Fibroblast of skin of right biceps (primary cell): ENCODE results near the gene ZNF563.
"Not testable (repeated sequence)": the region's sequence is repeated elsewhere in the genome, so short reads cannot be mapped to it uniquely, and the experiment has no call there.

Experiments used
- DNase-seq: peaks from one replicate; pipeline ENCODE4 v3.0.0-alpha.2; 2013

The ZNF563 gene

DNA sequence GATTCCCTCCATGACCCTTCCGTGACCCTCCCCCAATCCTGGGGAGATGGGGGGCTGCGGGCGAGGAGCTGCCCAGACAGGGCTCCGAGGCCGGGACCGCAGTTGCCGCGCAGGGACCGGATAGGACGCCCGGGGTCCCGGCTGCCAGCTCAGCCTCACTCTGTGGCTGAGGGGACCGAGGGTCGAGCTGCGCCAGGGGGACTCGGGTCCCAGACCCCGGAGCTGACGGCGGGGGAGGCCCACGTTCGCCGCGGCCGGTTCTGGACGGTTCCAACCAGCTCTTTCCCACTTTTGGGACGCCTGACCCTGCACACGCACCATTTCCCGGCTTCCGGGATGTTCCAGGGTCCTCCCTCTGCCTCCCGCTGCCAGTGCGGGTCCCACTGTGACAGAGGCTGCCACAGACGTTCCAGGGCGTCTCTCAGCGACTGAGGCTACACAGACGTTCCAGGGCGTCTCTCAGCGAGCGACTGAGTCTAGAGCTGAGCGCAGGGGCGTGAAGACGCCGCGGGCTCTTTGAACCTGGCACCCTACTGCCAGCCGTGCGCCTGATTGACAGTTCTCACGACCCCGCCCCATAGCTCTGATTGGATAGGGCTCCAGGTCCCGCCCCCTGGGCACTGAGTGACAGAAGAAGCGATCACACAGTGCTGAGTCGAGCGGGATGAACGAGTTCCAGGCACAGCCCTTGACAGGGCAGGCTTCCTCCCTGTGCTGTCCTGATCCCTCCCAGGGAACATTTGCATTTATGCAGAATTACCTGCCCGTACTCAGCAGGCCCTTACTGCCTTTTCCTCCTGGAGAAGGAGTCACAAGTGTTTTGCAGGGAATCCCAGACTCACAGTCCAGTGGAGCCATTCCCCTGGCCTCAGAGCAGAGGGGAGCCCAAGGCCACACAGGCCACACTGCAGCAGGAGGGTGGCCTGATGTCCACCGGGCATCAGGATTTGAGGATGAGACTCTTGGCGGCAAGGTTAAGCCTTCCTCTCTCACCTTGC lies at the start of gene ZNF563:
Gene ZNF563, minus strand, starts transcription at position 472 of the 998 bp plus-strand sequence. Its CDS starts 151 bp downstream, at position 321.
- DNase-seq, result peak; percentile 93

- DNase-seq, result no peak
Observed at GRCh38 chr19:12380444-12380737, 47.0 kb upstream of the ZNF563 start.

- DNase-seq, result no peak
Observed at GRCh38 chr19:12379732-12380443, 46.5 kb upstream of the ZNF563 start.

GRCh38 chr19:12374026-12374425 lies 40.6 kb upstream of the ZNF563 start:
- no peak for DNase-seq

DNA sequence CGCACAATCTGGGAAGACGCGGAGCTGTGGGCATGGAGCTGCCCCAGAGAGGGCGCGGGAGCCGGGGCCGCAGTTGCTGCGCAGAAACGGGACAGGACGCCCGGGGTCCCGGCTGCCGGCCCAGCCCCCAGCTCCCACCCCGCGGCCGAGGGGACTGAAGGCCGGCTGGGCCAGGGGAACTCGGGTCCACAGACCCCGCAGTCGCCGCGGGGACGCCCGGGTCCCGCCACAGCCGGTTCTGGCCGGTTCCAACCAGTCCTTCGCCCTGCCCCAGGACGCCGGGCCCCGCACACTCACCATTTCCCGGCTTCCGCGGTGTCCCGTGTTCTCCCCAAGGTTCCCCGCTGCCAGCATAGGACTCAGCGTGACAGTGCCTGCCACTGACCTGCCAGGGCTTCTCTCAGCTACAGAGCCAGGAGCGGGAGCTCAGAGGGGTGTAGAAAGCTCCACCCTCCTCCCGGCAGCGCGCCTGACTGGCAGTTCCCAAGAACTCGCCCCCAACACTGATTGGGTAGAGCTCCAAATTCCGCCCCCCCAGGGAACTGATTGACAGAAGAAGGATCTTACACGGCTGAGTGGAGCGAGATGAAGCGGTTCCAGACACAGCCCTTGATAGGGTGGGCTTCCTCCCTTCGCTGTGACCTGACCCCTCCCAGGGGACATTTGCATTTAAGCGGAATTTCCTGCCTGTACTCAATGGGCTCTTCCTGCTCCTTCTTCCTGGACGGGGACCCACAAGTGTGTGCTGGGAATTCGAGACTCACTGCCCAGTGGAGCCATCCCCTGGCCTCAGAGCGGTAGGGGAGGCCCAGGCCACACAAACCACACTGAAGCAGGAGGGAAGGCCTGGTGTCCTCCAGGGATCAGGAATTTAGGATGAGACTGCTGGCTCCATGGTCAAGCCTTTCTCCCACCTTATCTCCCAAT lies 32.1 kb upstream of the ZNF563 start, which contains the start of gene ZNF442:
Gene ZNF442, minus strand, starts transcription at position 448 of the 927 bp plus-strand sequence. CDS start 2,052 bp downstream, outside the sequence.
- DNase-seq, result peak; percentile 96

GRCh38 chr19:12364391-12365235 lies 31.2 kb upstream of the ZNF563 start:
- peak; percentile 26 for DNase-seq

DNA sequence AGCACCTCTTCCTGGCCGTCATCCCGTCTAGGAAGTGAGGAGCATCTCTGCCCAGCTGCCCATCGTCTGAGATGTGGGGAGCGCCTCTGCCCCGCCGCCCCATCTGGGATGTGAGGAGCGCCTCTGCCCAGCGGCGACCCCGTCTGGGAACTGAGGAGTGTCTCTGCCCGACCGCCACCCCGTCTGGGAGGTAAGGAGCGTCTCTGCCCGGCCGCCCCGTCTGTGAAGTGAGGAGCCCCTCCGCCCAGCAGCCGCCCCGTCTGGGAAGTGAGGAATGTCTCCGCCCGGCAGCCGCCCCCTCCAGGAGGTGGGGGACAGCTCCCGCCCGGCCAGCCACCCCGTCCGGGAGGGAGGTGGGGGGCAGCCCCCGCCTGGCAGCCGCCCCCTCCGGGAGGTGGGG lies 28.8 kb upstream of the ZNF563 start:
- DNase-seq, result not testable (repeated sequence)

- DNase-seq, result no peak
Observed at GRCh38 chr19:12353375-12353774, 19.9 kb upstream of the ZNF563 start.

DNA sequence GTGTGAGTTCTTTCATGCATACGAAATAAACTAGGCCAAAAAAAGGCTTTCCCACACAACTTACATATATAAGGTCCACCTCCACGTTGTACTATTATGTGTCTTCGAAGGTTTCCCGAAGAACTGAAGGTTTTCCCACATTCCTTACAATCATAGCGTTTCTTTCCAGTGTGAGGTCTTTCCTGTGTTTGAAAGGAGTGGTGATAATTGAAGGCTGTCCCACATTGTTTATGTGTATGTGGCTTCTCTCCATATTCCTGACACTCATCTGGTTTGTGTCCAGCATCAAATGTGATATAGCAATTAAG lies 17.4 kb upstream of the ZNF563 start:
- DNase-seq, result no peak

DNA sequence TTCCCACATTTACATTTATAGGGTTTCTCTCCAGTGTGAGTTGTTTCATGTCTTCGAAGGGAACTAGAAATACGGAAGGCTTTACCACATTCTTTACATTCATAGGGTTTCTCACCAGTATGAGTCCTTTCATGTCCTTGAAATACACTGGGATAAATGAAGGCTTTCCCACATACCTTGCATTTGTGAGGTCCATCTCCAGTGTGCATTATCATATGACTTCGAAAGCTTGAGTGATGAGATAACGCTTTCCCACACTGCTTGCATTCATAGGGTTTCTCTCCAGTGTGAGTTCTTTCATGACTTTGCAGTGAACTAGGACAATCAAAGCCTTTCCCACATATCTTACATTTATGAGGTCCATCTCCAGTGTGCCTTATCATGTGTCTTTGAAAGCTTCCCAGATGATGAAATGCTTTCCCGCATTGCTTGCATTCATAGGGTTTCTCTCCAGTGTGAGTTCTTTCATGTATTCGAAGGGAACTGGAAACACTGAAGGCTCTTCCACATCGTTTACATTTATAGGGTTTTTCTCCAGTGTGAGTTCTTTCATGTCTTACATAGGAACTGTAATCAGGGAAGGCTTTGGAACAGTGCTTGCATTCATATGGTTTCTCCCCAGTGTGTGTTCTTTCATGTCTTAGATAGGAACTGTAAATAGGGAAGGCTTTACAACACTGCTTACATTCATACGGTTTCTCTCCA lies 16.9 kb upstream of the ZNF563 start:
- no peak for DNase-seq

GRCh38 chr19:12346896-12347295 lies 13.5 kb upstream of the ZNF563 start:
- no peak for DNase-seq

GRCh38 chr19:12345197-12345596 lies 11.8 kb upstream of the ZNF563 start:
- DNase-seq, result no peak

DNA sequence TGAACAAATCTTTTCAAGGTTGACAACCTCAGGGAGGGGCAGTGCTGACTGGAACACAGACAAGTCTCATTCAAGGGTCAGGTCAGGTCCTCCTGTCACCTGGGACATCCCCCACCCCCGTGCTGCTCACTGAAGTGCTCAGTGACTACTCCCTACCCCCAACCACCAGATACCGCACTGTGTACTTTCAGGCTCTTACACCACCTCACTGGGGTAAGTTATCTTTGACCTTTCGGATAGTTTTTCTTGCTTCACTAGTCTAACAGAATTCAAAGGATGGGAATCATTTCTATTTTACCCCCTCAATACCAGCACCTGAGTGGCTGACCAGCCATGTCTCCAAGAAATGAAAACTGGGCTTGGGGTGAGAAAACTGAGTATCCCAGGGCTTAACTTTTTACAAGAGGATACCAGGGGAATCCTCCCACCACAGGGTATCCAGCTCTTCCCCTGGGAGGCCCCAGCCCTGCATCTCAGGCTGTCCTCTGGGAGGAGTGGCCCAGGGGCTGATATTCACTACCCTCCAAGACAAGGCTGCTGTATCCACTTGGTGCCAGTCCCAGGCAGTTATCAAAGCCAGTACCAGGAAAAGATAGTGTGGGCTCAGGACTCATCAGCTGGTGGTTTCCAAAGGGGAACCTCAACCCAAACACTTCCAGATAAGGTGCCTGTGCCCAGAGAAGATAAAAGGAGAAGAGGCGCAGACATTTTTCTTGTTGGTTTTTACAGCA lies 2.1 kb downstream of the ZNF563 start:
- DNase-seq, result no peak

GRCh38 chr19:12330340-12330739 lies 3.1 kb downstream of the ZNF563 start:
- DNase-seq, result no peak

- no peak for DNase-seq
Observed at GRCh38 chr19:12325690-12326089, 7.7 kb downstream of the ZNF563 start.

DNA sequence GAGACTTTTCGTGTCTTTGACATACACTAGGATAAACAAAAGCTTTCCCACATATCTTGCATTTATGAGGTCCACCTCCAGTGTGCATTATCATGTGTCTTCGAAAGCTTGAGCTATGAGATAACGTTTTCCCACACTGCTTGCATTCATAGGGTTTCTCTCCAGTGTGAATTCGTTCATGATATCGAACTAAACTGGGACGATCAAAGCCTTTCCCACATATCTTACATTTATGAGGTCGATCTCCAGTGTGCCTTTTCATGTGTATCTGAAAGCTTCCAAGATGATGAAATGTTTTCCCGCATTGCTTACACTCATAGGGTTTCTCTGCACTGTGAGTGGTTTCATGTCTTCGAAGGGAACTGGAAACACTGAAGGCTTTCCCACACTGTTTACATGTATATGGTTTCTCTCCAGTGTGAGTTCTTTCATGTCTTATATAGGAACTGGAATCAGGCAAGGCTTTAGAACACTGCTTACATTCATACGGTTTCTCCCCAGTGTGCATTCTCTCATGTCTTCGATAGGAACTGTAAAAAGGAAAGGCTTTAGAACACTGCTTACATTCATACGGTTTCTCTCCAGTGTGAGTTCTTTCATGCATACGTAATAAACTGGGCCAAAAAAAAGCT lies 14.5 kb downstream of the ZNF563 start:
- no peak for DNase-seq

DNA sequence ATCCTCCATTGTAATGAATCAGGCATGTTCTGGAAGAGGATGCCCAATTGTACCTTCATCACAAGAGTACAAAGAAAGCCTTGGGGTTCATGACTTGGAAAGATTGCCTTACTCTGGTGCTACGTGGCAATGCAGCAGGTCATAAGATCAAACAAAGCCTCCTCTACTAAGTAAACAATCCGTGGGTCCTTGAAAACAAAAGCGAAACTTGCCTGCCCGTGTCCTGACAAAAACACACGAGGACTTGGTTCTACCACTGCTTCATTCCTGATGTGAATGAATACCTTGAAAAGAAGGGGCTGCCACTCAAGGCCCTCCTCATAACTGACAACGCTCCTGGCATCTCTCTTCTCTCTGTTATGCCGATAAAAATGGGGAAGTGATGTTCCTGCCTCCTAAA lies 18.9 kb downstream of the ZNF563 start:
- no peak for DNase-seq

GRCh38 chr19:12308891-12309290 lies 24.5 kb downstream of the ZNF563 start:
- DNase-seq, result not testable (repeated sequence)

DNA sequence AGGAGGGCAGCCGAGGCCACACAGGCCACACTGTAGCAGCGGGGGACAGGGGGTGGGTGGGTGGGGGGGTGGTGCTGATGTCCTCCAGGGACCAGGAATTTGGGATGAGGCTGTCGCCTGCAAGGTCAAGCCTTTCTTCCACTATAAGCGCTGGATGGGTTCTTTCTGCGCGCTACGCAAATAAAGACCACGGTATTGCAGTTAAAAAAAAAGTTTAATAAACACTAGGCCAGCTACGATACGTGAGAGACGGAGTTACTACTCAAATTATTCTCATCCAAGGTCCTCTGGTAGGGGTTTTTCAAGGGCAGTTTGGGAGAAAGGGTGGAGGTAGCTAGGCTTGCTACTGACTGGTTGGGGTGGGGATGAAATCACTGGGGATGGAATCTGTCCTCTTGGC lies 38.2 kb downstream of the ZNF563 start:
- DNase-seq, result no peak
